Sigmoid colon (tissue), 4 donors: ENCODE data around the gene ELFN1.

Experiments
- CTCF ChIP-seq, 4 experiments: fragments of 450-650 bp in 3 of 4; fragments of 200-600 bp in 1 of 4; IDR thresholded peaks; one replicate each; pipeline ENCODE4 v1.5.1; 2016 to 2019; ENCODE audit warnings: antibody characterized with exemption in 4 of 4, mild to moderate bottlenecking in 3 of 4, moderate library complexity in 2 of 4
- POLR2A ChIP-seq, 2 donors: fragments of 450-650 bp; IDR thresholded peaks; one replicate each; pipeline ENCODE4 v1.6.1; 2016; ENCODE audit warnings: antibody characterized with exemption in 2 of 2, mild to moderate bottlenecking in 2 of 2, moderate library complexity in 2 of 2
- POLR2AphosphoS5 ChIP-seq, 4 donors: sonication (generic); formaldehyde crosslinking; IDR thresholded peaks; one replicate each; pipeline ENCODE4 v1.6.1; 2017; ENCODE audit warnings: antibody characterized with exemption in 4 of 4

DNA sequence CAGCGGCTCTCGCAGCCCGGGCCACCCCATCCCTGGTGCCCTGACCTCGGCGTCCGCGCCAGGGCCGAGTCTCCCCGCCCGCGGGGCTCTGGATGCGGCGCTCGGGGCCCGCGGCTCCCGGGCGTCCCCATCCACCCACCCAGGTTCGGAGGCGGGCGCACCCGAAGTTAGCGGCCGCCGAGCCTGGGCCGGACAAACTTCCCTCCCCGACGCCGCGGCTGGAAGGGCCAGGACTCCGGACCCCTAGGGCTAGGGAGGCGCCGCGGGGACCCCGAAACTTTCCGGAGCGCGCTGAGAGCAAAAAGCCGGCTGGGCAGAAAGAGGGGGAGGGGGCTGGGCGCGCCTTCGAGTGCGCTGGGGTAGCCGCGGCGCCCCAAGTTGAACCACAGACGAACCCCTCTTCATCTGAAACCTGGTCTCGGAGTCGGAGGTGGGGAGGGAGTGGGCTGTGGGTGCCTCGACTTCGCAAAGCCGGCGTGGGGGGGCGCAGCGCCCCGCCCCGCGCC lies 3.7 kb upstream of the ELFN1 start:
- TF ChIP-seq CTCF (IDR thresholded peaks at IDR 0.05) = no peak
- no peak for TF ChIP-seq POLR2A (IDR thresholded peaks at IDR 0.05)
- TF ChIP-seq POLR2AphosphoS5 (IDR thresholded peaks at IDR 0.05) = no peak
